ENCODE results near the gene TIAM1.

The TIAM1 gene

GRCh38 chr21:31267644-31268043, 76.4 kb downstream of the TIAM1 start:
- TF ChIP-seq CTCF (IDR thresholded peaks at IDR 0.05; ENCODE audit: borderline replicate concordance, insufficient read depth, low read depth, low read length): no peak
- no peak overlapping the region for H3K4me3 ChIP-seq (ENCODE audit: low read depth, low read length)

GRCh38 chr21:31266241-31266640, 77.8 kb downstream of the TIAM1 start:
- TF ChIP-seq CTCF (IDR thresholded peaks at IDR 0.05; ENCODE audit: borderline replicate concordance, insufficient read depth, low read depth, low read length): no peak
- H3K4me3 ChIP-seq (ENCODE audit: low read depth, low read length): no peak overlapping the region

GRCh38 chr21:31265366-31266013, 78.6 kb downstream of the TIAM1 start:
- no peak for TF ChIP-seq CTCF (IDR thresholded peaks at IDR 0.05; ENCODE audit: borderline replicate concordance, insufficient read depth, low read depth, low read length)
- H3K4me3 ChIP-seq (ENCODE audit: low read depth, low read length): no peak overlapping the region

GRCh38 chr21:31264574-31264973, 79.5 kb downstream of the TIAM1 start:
- H3K4me3 ChIP-seq (ENCODE audit: low read depth, low read length): no peak overlapping the region
- no peak for TF ChIP-seq CTCF (IDR thresholded peaks at IDR 0.05; ENCODE audit: borderline replicate concordance, insufficient read depth, low read depth, low read length)

- no peak for TF ChIP-seq CTCF (IDR thresholded peaks at IDR 0.05; ENCODE audit: borderline replicate concordance, insufficient read depth, low read depth, low read length)
- no peak overlapping the region for H3K4me3 ChIP-seq (ENCODE audit: low read depth, low read length)
Observed at GRCh38 chr21:31262728-31263127, 81.3 kb downstream of the TIAM1 start.

GRCh38 chr21:31261759-31262158, 82.3 kb downstream of the TIAM1 start:
- TF ChIP-seq CTCF (IDR thresholded peaks at IDR 0.05; ENCODE audit: borderline replicate concordance, insufficient read depth, low read depth, low read length): no peak
- no peak overlapping the region for H3K4me3 ChIP-seq (ENCODE audit: low read depth, low read length)

- no peak overlapping the region for H3K4me3 ChIP-seq (ENCODE audit: low read depth, low read length)
- no peak for TF ChIP-seq CTCF (IDR thresholded peaks at IDR 0.05; ENCODE audit: borderline replicate concordance, insufficient read depth, low read depth, low read length)
Observed at GRCh38 chr21:31260790-31261189, 83.3 kb downstream of the TIAM1 start.
